Osteocyte (in vitro differentiated cells): ENCODE measurements around the gene IFNL2. TPM values are rescaled to one million over a fixed set of nuclear protein-coding genes. Genes with fewer than 3 reads are reported as not detected.
"Not testable (repeated sequence)": the region's sequence is repeated elsewhere in the genome, so short reads cannot be mapped to it uniquely, and the experiment has no call there.

Source experiments
- DNase-seq: peaks from one replicate; pipeline ENCODE4 v3.0.0; 2021; ENCODE audit warnings: mixed read lengths; ENCODE audit not compliant: unreplicated experiment; ENCODE audit errors: extremely low spot score
- H3K27ac Mint-ChIP-seq: one replicate; pipeline ENCODE4 v1.8.0; 2021; ENCODE audit warnings: mild to moderate bottlenecking, mixed read lengths; ENCODE audit not compliant: unreplicated experiment
- H3K27me3 Mint-ChIP-seq: one replicate; pipeline ENCODE4 v1.8.0; 2021; ENCODE audit warnings: mixed read lengths; ENCODE audit not compliant: unreplicated experiment
- H3K36me3 Mint-ChIP-seq: one replicate; pipeline ENCODE4 v1.8.0; 2021; ENCODE audit warnings: mixed read lengths; ENCODE audit not compliant: unreplicated experiment
- H3K4me1 Mint-ChIP-seq: one replicate; pipeline ENCODE4 v1.8.0; 2021; ENCODE audit warnings: mixed read lengths; ENCODE audit not compliant: unreplicated experiment
- H3K4me3 Mint-ChIP-seq: one replicate; pipeline ENCODE4 v1.8.0; 2021; ENCODE audit warnings: mild to moderate bottlenecking, moderate library complexity, mixed read lengths; ENCODE audit not compliant: unreplicated experiment
- H3K9me3 Mint-ChIP-seq: one replicate; pipeline ENCODE4 v1.8.0; 2021; ENCODE audit warnings: mixed read lengths; ENCODE audit not compliant: unreplicated experiment
- CTCF ChIP-seq: fragments of 200-600 bp; sonication (generic); IDR thresholded peaks from 2 replicates; pipeline ENCODE4 v1.5.0; 2021; ENCODE audit warnings: antibody characterized with exemption, mild to moderate bottlenecking, moderate library complexity
- total RNA-seq: library from RNA; stranded (reverse); gene quantifications from 2 replicates; pipeline ENCODE4 v1.2.1, GENCODE V29; 2021

The IFNL2 gene
- total RNA-seq, 1 donor from 2014 or later = not detected

GRCh38 chr19:39245166-39245565 lies 23.0 kb upstream of the IFNL2 start:
- not testable (repeated sequence) for H3K9me3 Mint-ChIP-seq, H3K4me1 Mint-ChIP-seq, H3K36me3 Mint-ChIP-seq, H3K4me3 Mint-ChIP-seq, H3K27ac Mint-ChIP-seq, DNase-seq
- H3K27me3 Mint-ChIP-seq = peaks cover 29% of the 10 kb centered on the region

- Mint-ChIP-seq H3K27me3 (peaks cover 38% of the 10 kb centered on the region), H3K4me1 (peaks cover 3% of the 10 kb centered on the region), H3K27ac (no peak overlapping the region), H3K4me3 (peak overlapping the region; percentile 22), H3K9me3 (no peaks in the 10 kb centered on the region), H3K36me3 (no peaks in the 10 kb centered on the region)
- DNase-seq = no peak
- no peak for TF ChIP-seq CTCF
Measured at GRCh38 chr19:39246951-39247669, 21.1 kb upstream of the IFNL2 start.

GRCh38 chr19:39247701-39248664 lies 20.2 kb upstream of the IFNL2 start:
- TF ChIP-seq CTCF = no peak
- no peak for DNase-seq
- Mint-ChIP-seq H3K36me3 (no peaks in the 10 kb centered on the region), H3K9me3 (no peaks in the 10 kb centered on the region), H3K4me3 (no peak overlapping the region), H3K27me3 (peaks cover 47% of the 10 kb centered on the region), H3K27ac (no peak overlapping the region), H3K4me1 (peaks cover 3% of the 10 kb centered on the region)

- DNase-seq = no peak
- H3K36me3 Mint-ChIP-seq = no peaks in the 10 kb centered on the region
- TF ChIP-seq CTCF = no peak
- H3K4me1 Mint-ChIP-seq = peaks cover 3% of the 10 kb centered on the region
- peaks cover 48% of the 10 kb centered on the region for H3K27me3 Mint-ChIP-seq
- no peak within 1 kb of the TSS for H3K4me3 Mint-ChIP-seq
- H3K9me3 Mint-ChIP-seq = no peaks in the 10 kb centered on the region
- H3K27ac Mint-ChIP-seq = no peak within 1 kb of the TSS
Measured at GRCh38 chr19:39248806-39249205, 19.4 kb upstream of the IFNL2 start, which contains the start of gene IFNL4. TSS of gene IFNL4 (minus strand) at chr19:39248856.

- H3K27me3 Mint-ChIP-seq = peaks cover 58% of the 10 kb centered on the region
Measured at GRCh38 chr19:39251081-39251480, 17.1 kb upstream of the IFNL2 start.

More at GRCh38 chr19:39251081-39251480, 17.1 kb upstream of the IFNL2 start:
- no peak for TF ChIP-seq CTCF
- H3K9me3 Mint-ChIP-seq = no peaks in the 10 kb centered on the region
- no peaks in the 10 kb centered on the region for H3K36me3 Mint-ChIP-seq
- no peak overlapping the region for H3K4me3 Mint-ChIP-seq
- peaks cover 3% of the 10 kb centered on the region for H3K4me1 Mint-ChIP-seq
- no peak overlapping the region for H3K27ac Mint-ChIP-seq
- DNase-seq = no peak
